ENCODE measurements around the gene TSHZ1.

Gene TSHZ1

DNA sequence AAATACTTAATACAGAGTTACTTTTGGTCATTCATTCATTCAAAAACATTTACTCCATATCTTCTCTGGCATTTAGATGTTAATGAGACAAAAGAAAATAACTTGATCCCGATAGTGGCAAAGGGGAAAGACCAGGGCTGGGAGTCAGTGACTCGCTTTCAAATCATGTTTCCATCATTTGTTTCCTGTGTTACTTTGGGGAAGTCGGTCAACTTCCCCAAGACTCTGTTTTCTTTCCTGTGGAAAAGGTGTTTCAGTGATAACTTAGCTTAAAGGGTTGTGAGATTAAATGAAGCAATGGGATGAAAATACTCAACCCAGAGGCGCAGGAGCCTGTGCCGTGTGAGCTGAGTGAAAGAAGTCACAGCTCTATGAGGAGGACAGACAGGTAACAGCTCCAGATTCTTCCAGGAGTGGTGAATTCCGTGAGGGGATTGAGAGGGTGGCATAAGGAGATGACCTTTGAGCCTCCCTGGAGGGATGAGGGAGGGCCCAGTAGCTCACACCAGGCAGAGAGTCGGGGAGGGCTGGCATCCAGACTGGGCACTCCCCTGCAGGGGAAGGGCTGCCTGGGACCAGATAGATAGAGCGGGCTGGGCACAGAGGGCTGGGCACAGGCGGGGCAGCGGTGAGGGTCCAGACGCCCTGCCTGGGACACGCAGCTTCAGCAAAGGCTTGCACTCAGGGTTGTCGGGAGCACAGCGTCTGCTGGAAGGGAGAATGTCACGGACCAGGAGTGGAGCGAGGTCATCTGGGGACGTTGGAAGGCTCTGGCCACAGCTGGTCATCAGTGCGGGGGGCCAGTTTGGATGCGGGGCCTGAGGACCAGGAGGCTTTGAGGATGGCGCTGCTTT lies 70.1 kb downstream of the TSHZ1 start:
- no peak for DNase-seq (ENCODE audit: low read depth)
- TF ChIP-seq MYC (IDR thresholded peaks at IDR 0.05; ENCODE audit: low read depth, low read length) (no peak), POLR2A (IDR thresholded peaks at IDR 0.05; ENCODE audit: extremely low read depth, insufficient read length) (no peak)
- TF ChIP-seq, protein P1, sequence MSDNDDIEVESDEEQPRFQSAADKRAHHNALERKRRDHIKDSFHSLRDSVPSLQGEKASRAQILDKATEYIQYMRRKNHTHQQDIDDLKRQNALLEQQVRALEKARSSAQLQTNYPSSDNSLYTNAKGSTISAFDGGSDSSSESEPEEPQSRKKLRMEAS (IDR thresholded peaks at IDR 0.05; ENCODE audit: low read depth, low read length) = no peak
- TF ChIP-seq, protein P2, sequence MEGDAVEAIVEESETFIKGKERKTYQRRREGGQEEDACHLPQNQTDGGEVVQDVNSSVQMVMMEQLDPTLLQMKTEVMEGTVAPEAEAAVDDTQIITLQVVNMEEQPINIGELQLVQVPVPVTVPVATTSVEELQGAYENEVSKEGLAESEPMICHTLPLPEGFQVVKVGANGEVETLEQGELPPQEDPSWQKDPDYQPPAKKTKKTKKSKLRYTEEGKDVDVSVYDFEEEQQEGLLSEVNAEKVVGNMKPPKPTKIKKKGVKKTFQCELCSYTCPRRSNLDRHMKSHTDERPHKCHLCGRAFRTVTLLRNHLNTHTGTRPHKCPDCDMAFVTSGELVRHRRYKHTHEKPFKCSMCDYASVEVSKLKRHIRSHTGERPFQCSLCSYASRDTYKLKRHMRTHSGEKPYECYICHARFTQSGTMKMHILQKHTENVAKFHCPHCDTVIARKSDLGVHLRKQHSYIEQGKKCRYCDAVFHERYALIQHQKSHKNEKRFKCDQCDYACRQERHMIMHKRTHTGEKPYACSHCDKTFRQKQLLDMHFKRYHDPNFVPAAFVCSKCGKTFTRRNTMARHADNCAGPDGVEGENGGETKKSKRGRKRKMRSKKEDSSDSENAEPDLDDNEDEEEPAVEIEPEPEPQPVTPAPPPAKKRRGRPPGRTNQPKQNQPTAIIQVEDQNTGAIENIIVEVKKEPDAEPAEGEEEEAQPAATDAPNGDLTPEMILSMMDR (IDR thresholded peaks at IDR 0.05; ENCODE audit: low read depth, low read length) = no peak
- no peak overlapping the region for H3K4me3 ChIP-seq (ENCODE audit: low read depth, low read length)

DNA sequence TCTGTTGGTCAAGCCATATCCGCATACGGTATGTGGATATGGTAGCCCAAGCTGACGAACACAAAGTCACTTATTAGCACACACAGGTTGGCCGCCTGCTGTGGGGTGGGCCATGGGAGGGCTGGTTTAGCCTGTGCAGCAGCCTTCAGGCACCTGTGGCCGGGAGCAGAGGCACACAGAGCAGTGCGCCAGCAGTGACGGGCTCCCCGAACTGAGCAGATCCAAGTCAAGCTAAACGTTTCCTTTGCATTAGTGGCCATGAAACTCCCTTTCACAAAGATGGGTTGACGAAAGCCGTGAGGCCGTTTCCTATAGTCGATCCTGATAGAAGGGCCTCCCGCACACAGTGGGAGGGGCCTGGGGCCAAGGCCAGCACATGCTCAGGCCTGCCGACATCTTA lies 72.1 kb downstream of the TSHZ1 start:
- no peak for TF ChIP-seq POLR2A (IDR thresholded peaks at IDR 0.05; ENCODE audit: extremely low read depth, insufficient read length)
- TF ChIP-seq, protein P2 (IDR thresholded peaks at IDR 0.05; ENCODE audit: low read depth, low read length) = no peak
- no peak overlapping the region for H3K4me3 ChIP-seq (ENCODE audit: low read depth, low read length)
- no peak for DNase-seq (ENCODE audit: low read depth)

DNA sequence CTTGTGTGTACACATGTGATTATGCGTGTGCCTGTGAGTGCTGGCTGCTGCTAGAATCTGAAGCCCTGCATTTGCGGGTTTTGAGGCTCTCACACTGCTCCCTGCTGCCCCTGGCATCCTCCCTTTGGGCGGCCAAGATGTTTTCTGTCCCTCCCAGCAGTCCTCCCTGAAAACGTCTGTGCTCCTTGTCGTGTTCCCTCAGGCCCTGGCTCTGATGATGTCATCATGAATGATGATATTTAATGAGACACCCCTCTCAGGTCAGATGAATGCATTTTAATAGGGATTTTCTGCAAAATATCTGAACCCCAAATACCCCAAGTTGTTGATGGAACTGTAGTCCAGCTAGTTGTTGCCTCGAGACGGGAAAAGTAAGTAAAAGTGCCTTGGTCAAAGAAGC lies 73.1 kb downstream of the TSHZ1 start:
- H3K4me3 ChIP-seq (ENCODE audit: low read depth, low read length) = no peak overlapping the region
- TF ChIP-seq POLR2A (IDR thresholded peaks at IDR 0.05; ENCODE audit: extremely low read depth, insufficient read length) (no peak), MYC (IDR thresholded peaks at IDR 0.05; ENCODE audit: low read depth, low read length) (no peak)
- TF ChIP-seq, protein P1 (IDR thresholded peaks at IDR 0.05; ENCODE audit: low read depth, low read length) = no peak
- TF ChIP-seq, protein P2 (IDR thresholded peaks at IDR 0.05; ENCODE audit: low read depth, low read length) = no peak
- no peak for DNase-seq (ENCODE audit: low read depth)

DNA sequence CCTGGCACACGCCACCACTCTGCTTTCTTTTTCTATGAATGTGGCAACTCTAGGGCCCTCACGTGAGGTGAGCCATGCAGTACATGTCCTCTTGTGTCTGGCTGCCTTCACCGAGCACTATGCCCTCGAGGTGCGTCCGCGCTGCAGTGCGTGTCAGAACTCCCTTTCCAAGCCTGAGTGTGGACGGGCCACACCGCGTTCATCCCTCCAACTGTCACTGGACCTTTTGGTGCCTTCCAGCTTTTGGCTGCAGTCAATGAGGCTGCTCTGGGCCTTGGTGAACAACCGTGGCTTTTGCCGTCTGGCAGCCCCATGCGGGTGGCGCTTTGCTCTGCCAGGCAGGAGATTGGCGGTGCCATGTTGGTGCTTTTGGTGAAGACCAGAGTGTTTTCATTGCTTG lies 74.0 kb downstream of the TSHZ1 start:
- no peak overlapping the region for H3K4me3 ChIP-seq (ENCODE audit: low read depth, low read length)
- TF ChIP-seq, protein P1 (IDR thresholded peaks at IDR 0.05; ENCODE audit: low read depth, low read length) = no peak
- TF ChIP-seq, protein P2 (IDR thresholded peaks at IDR 0.05; ENCODE audit: low read depth, low read length) = no peak
- TF ChIP-seq POLR2A (IDR thresholded peaks at IDR 0.05; ENCODE audit: extremely low read depth, insufficient read length) (no peak), MYC (IDR thresholded peaks at IDR 0.05; ENCODE audit: low read depth, low read length) (no peak)
- DNase-seq (ENCODE audit: low read depth) = no peak

DNA sequence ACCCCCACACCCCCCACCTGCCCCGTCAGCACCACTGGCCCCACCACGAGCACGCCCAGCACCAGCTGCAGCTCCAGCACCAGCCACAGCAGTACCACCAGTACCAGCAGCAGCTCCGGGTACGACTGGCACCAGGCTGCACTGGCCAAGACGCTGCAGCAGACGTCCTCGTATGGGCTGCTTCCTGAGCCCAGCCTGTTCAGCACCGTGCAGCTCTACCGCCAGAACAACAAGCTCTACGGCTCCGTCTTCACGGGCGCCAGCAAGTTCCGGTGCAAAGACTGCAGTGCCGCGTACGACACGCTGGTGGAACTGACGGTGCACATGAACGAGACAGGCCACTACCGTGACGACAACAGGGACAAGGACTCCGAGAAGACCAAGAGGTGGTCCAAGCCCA lies 75.3 kb downstream of the TSHZ1 start:
- DNase-seq (ENCODE audit: low read depth) = no peak
- no peak overlapping the region for H3K4me3 ChIP-seq (ENCODE audit: low read depth, low read length)
- TF ChIP-seq, protein P1 (IDR thresholded peaks at IDR 0.05; ENCODE audit: low read depth, low read length) = no peak
- TF ChIP-seq, protein P2 (IDR thresholded peaks at IDR 0.05; ENCODE audit: low read depth, low read length) = no peak
